Astrocyte of the cerebellum (primary cell): Measurements from ENCODE around the gene ADGRD2.

Source experiments
- DNase-seq: peaks from one replicate; pipeline ENCODE4 v3.0.0-alpha.2; 2011; ENCODE audit warnings: low read depth
- H3K4me3 ChIP-seq: 2 replicates; pipeline ENCODE4 v1.5.1; 2011; ENCODE audit warnings: mild to moderate bottlenecking, low read depth, low read length, moderate library complexity
- in situ Hi-C: cut with HindIII; loops from 2 replicates; pipeline ENCODE4 v1.10.0; 2017; ENCODE audit warnings: low sequenced_read_pairs
- TF ChIP-seq, protein P1 (sequence below): IDR thresholded peaks from 2 replicates; pipeline ENCODE4 v1.5.1; 2012; ENCODE audit warnings: low read length, low read depth, moderate library complexity, mild to moderate bottlenecking; ENCODE audit errors: missing control alignments

The ADGRD2 gene

DNA sequence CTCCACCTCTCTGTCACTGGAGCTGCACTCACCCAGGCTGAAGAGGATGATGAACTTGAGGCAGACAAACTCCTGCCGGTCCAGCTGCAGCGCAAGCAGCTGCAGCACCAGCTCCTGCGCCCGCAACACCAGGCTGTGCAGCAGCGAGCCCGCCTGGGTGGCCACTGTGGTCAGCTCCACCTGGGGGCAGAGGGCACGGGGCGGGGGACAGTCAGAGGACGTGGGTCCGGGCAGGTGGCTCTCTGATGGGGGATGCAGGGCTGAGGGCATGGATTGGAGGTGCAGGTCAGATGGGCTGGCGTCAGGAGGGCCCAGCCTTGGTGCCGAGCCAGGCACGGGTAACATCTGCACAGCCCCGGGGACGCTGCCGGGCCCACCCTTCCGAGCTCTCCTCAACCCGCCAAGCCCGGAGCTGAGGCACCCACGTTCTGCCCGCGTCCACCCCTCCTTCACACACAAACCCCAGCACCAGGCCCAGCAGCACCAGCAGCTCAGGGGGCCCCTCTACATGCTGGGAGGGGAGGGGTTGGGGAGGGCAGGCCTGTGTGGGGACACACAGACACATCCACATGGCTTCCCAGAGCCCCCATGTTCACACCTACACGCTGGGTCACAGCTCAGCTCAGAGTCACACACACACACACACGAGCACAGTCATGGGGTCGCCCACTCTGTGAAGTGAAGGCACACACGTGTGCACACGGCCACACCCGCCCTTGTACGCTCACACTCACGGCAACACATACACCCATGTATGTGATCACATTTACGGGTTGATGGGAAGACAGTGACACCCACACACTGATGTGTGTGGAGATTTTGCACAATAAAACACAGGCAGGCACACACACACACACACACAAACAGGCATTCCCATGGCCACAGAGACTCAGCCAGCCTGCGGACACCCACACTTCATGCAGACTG lies 41.1 kb downstream of the ADGRD2 start:
- no peak for DNase-seq
- in situ Hi-C loops: no loop called here
- no peak overlapping the region for H3K4me3 ChIP-seq
- TF ChIP-seq, protein P1, sequence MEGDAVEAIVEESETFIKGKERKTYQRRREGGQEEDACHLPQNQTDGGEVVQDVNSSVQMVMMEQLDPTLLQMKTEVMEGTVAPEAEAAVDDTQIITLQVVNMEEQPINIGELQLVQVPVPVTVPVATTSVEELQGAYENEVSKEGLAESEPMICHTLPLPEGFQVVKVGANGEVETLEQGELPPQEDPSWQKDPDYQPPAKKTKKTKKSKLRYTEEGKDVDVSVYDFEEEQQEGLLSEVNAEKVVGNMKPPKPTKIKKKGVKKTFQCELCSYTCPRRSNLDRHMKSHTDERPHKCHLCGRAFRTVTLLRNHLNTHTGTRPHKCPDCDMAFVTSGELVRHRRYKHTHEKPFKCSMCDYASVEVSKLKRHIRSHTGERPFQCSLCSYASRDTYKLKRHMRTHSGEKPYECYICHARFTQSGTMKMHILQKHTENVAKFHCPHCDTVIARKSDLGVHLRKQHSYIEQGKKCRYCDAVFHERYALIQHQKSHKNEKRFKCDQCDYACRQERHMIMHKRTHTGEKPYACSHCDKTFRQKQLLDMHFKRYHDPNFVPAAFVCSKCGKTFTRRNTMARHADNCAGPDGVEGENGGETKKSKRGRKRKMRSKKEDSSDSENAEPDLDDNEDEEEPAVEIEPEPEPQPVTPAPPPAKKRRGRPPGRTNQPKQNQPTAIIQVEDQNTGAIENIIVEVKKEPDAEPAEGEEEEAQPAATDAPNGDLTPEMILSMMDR: no peak

DNA sequence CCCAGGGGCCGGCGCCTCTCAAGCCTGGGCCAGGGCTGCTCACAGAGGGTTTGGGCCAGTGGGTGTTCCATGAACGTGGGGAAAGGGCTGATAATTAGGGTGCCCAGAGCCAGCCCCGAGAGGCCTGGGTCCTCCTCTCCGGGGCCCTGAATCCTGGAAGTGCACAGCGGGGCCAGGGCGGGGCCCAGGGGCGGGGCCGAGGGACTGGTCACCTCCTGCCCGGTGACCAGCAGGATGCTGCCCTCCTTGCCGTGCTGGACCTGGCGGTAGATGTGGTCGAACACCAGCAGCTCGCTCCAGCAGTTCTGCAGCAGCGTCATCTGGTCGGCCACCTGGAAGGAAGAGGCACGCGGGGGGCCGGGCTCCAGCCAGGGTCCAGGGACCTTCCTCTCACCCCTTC lies 42.6 kb downstream of the ADGRD2 start:
- H3K4me3 ChIP-seq: no peak overlapping the region
- in situ Hi-C loops: no loop called here
- DNase-seq: no peak
- TF ChIP-seq, protein P1: no peak

- H3K4me3 ChIP-seq: no peak overlapping the region
- no peak for DNase-seq
- in situ Hi-C loops: no loop called here
- TF ChIP-seq, protein P1: no peak
These were observed 43.0 kb downstream of the ADGRD2 start for GRCh38 chr9:124493218-124493617.

DNA sequence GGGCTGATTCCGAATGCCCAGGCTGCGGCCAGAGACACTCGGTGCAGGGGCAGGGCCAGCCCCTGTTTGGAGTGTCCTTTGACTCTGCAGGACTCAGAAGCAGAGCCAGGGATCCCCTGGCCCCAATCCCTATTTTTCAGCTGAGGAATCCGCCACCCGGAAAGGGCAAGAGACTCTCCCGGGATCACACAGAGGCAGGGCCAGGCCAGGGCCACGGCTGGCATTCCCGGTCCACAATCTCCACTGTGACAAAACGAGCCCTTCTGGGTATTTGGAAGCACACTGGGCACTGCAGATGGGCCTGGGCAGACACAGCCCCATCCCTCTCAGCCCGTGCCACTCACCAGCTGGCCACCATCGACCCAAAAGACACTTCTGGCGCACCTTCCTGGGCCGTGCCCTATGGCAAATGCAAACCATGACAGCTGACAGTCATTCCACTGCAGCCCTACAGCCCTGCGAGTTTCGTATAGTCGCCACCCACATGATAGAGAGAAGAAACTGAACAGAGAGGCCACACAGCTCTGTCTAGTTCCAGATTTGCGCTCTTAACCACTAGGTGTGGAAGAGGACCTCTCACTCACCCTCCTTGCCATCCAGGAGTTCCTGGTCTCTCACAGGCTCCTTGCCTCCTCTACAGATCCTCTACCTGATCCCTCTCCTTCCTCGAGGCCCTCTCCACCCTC lies 43.7 kb downstream of the ADGRD2 start:
- TF ChIP-seq, protein P1: no peak
- no peak for DNase-seq
- no peak overlapping the region for H3K4me3 ChIP-seq
- in situ Hi-C loops: no loop called here

GRCh38 chr9:124495126-124496074 lies 45.1 kb downstream of the ADGRD2 start:
- TF ChIP-seq, protein P1: no peak
- H3K4me3 ChIP-seq: no peak overlapping the region
- in situ Hi-C loops: no loop called here
- DNase-seq: no peak

- no peak overlapping the region for H3K4me3 ChIP-seq
- in situ Hi-C loops: no loop called here
- TF ChIP-seq, protein P1: no peak
- no peak for DNase-seq
These were observed 45.8 kb downstream of the ADGRD2 start for GRCh38 chr9:124496075-124496449.
